ENCODE measurements around the gene IQSEC1.

DNA sequence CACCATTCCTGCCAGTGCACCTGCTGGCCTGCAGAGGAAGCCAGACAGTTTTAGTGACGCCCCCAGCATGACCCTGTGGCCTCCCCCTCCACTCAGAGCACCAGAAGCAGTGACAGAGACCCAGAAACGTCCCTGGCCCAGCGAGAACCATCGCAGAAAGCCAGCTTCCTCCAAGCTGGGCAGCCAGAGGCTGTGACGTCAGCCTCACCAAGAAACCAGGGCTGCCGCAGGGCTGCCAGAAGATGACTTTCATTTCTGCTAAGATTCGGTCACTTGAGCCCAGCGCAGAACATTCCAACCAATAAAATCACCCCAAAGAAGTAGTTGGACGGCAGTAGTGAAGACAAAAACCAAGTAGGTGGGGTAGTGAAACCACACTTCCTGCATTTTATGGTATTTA is 202.3 kb downstream of the IQSEC1 start:
- TF ChIP-seq POLR2A (IDR thresholded peaks at IDR 0.05; ENCODE audit: low read depth): no peak
- TF ChIP-seq, protein P1, sequence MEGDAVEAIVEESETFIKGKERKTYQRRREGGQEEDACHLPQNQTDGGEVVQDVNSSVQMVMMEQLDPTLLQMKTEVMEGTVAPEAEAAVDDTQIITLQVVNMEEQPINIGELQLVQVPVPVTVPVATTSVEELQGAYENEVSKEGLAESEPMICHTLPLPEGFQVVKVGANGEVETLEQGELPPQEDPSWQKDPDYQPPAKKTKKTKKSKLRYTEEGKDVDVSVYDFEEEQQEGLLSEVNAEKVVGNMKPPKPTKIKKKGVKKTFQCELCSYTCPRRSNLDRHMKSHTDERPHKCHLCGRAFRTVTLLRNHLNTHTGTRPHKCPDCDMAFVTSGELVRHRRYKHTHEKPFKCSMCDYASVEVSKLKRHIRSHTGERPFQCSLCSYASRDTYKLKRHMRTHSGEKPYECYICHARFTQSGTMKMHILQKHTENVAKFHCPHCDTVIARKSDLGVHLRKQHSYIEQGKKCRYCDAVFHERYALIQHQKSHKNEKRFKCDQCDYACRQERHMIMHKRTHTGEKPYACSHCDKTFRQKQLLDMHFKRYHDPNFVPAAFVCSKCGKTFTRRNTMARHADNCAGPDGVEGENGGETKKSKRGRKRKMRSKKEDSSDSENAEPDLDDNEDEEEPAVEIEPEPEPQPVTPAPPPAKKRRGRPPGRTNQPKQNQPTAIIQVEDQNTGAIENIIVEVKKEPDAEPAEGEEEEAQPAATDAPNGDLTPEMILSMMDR (IDR thresholded peaks at IDR 0.05): no peak
